CD4-positive, alpha-beta memory T cell (primary cell): Measurements from ENCODE around the gene TM9SF4. TPM values are rescaled to one million over a fixed set of nuclear protein-coding genes. Genes with fewer than 3 reads are reported as not detected.

Experiments used
- CTCF ChIA-PET: fragments of 350-600 bp; sonication (Branson Sonifier 250); formaldehyde crosslinking; loops from one replicate; lab custom pipeline; 2021; ENCODE audit warnings: inconsistent platforms; ENCODE audit not compliant: partially characterized antibody; lab: Charles Lee
- POLR2A ChIA-PET: fragments of 350-600 bp; sonication (Branson Sonifier 250); formaldehyde crosslinking; loops from one replicate; lab custom pipeline; 2021; ENCODE audit not compliant: partially characterized antibody; lab: Charles Lee
- DNase-seq, 5 donors: peaks; one replicate each; pipeline versions ENCODE4 v3.0.0 to v3.0.0-alpha.2; 2020 to 2022; ENCODE audit warnings: mixed read lengths in 1 of 5
- H3K27ac ChIP-seq: one replicate; pipeline ENCODE4 v1.7.0; 2013; ENCODE audit warnings: low read depth, low read length
- H3K27me3 ChIP-seq: 2 replicates; pipeline ENCODE4 v1.7.0; 2013; ENCODE audit warnings: mild to moderate bottlenecking, low read length, moderate library complexity; ENCODE audit not compliant: insufficient read depth
- H3K36me3 ChIP-seq: 2 replicates; pipeline ENCODE4 v1.7.0; 2013; ENCODE audit warnings: mild to moderate bottlenecking, low read length, moderate library complexity; ENCODE audit not compliant: insufficient read depth
- H3K4me1 ChIP-seq: 2 replicates; pipeline ENCODE4 v1.7.0; 2013; ENCODE audit warnings: mild to moderate bottlenecking, low read length, moderate library complexity; ENCODE audit not compliant: insufficient read depth
- H3K4me3 ChIP-seq, 2 donors: one replicate each; pipeline ENCODE4 v1.7.0; 2013; ENCODE audit warnings: low read length in 2 of 2, mild to moderate bottlenecking in 1 of 2
- H3K9me3 ChIP-seq, 2 donors: one replicate each; pipeline ENCODE4 v1.7.0; 2013; ENCODE audit warnings: low read length in 2 of 2, control low read depth in 1 of 2; ENCODE audit not compliant: control insufficient read depth in 1 of 2
- H3K27ac Mint-ChIP-seq, 7 donors: one replicate each; pipeline ENCODE4 v1.8.0; 2020 to 2021; ENCODE audit warnings: mixed read lengths in 7 of 7, mild to moderate bottlenecking in 6 of 7, inconsistent platforms in 3 of 7, moderate library complexity in 3 of 7
- H3K27me3 Mint-ChIP-seq, 2 donors: one replicate each; pipeline ENCODE4 v1.8.0; 2020 to 2021; ENCODE audit warnings: mixed read lengths in 2 of 2
- H3K36me3 Mint-ChIP-seq, 2 donors: one replicate each; pipeline ENCODE4 v1.8.0; 2020 to 2021; ENCODE audit warnings: mixed read lengths in 2 of 2, inconsistent platforms in 1 of 2, mild to moderate bottlenecking in 1 of 2
- H3K4me1 Mint-ChIP-seq, 4 donors: one replicate each; pipeline ENCODE4 v1.8.0; 2020 to 2021; ENCODE audit warnings: mixed read lengths in 4 of 4, mild to moderate bottlenecking in 1 of 4
- H3K4me3 Mint-ChIP-seq, 8 donors: one replicate each; pipeline ENCODE4 v1.8.0; 2020 to 2021; ENCODE audit warnings: mixed read lengths in 8 of 8, mild to moderate bottlenecking in 7 of 8, moderate library complexity in 6 of 8, inconsistent platforms in 3 of 8
- H3K9me3 Mint-ChIP-seq, 8 donors: one replicate each; pipeline ENCODE4 v1.8.0; 2020 to 2021; ENCODE audit warnings: mixed read lengths in 8 of 8, mild to moderate bottlenecking in 5 of 8, inconsistent platforms in 3 of 8, moderate library complexity in 1 of 8
- intact Hi-C: fragments of 100-400 bp; cut with micrococcal nuclease; formaldehyde crosslinking; loops from one replicate; pipeline ENCODE4 v1.15.1; 2023
- polyA plus RNA-seq, 2 donors: library from polyadenylated mRNA; unstranded; fragments of 300-500 nt; fragmentation: Illumina TruSeq; gene quantifications; one replicate each; pipeline ENCODE4 v1.2.3, GENCODE V29; 2021
- total RNA-seq, 2 experiments: library from RNA; stranded (reverse); gene quantifications; one replicate each; pipeline ENCODE4 v1.2.3, GENCODE V29; 2021

Gene TM9SF4
- total and polyA plus RNA-seq, 4 experiments from 2014 or later, result 33.4 to 40.7 (median 36.7) TPM

- ChIA-PET CTCF (no interaction called here), POLR2A (interaction anchor here (1.0 to 1.3 kb wide), 3 partner anchors 17 to 25 kb away, joined by 3 to 5 read pairs (median 3); no protein-coding TSS in a partner anchor)
- Histone ChIP-seq H3K4me1 (peaks cover 70% of the 10 kb centered on the region), H3K27ac (peak within 1 kb of the TSS; percentile 87), H3K4me3 (peak within 1 kb of the TSS; percentile 62 to 94), H3K36me3 (peaks cover 27% of the 10 kb centered on the region), H3K9me3 (no peaks in the 10 kb centered on the region), H3K27me3 (no peaks in the 10 kb centered on the region)
- H3K27ac Mint-ChIP-seq, result peak within 1 kb of the TSS; percentile 90 to 99 (median 97)
- H3K27me3 Mint-ChIP-seq, result no peaks in the 10 kb centered on the region
- H3K4me1 Mint-ChIP-seq, result peaks cover 62 to 76% (median 72%) of the 10 kb centered on the region in 4 donors
- intact Hi-C loops, result loop anchor here (2.0 to 5.0 kb wide), 5 partner anchors 17 to 279 kb away; partner anchors contain the start of genes KIF3B and TM9SF4
- peaks cover 12 to 42% of the 10 kb centered on the region in 2 donors for H3K36me3 Mint-ChIP-seq
- H3K9me3 Mint-ChIP-seq, result no peaks in the 10 kb centered on the region
- DNase-seq, result peak; percentile 84 to 91 (median 89)
- H3K4me3 Mint-ChIP-seq, result peak within 1 kb of the TSS; percentile 90 to 97 (median 95)
These were observed 98.3 kb downstream of the TM9SF4 start, which contains the start of the genes PLAGL2 and POFUT1 for GRCh38 chr20:32207626-32208498. PLAGL2 (minus strand) TSS chr20:32207743; CDS start chr20:32202178, 5,565 bp downstream. POFUT1 (plus strand) TSS chr20:32207880; CDS start chr20:32207942, 62 bp downstream.

GRCh38 chr20:32208499-32209154 lies 99.1 kb downstream of the TM9SF4 start:
- Histone ChIP-seq H3K36me3 (peaks cover 20% of the 10 kb centered on the region), H3K9me3 (no peaks in the 10 kb centered on the region), H3K27me3 (no peaks in the 10 kb centered on the region), H3K4me1 (peaks cover 63% of the 10 kb centered on the region), H3K27ac (peak overlapping the region; percentile 87), H3K4me3 (peak overlapping the region; percentile 62 to 94)
- H3K4me1 Mint-ChIP-seq, result peaks cover 54 to 69% (median 66%) of the 10 kb centered on the region in 4 donors
- H3K4me3 Mint-ChIP-seq, result peak overlapping the region; percentile 86 to 91 (median 88)
- ChIA-PET POLR2A (interaction anchor here (0.8 to 1.3 kb wide), 3 partner anchors 24 to 377 kb away, joined by 3 to 4 read pairs (median 3); partner anchors contain the start of gene NOL4L), CTCF (no interaction called here)
- H3K9me3 Mint-ChIP-seq, result no peaks in the 10 kb centered on the region
- peaks cover 12 to 36% of the 10 kb centered on the region in 2 donors for H3K36me3 Mint-ChIP-seq
- H3K27me3 Mint-ChIP-seq, result no peaks in the 10 kb centered on the region
- H3K27ac Mint-ChIP-seq, result peak overlapping the region; percentile 76 to 94 (median 89)
- intact Hi-C loops, result loop anchor here (5.0 kb wide), 2 partner anchors 39 to 279 kb away; no protein-coding TSS in a partner anchor
- DNase-seq, result no peak

GRCh38 chr20:32209850-32210605 lies 100.5 kb downstream of the TM9SF4 start:
- H3K4me1 Mint-ChIP-seq, result peaks cover 41 to 59% (median 55%) of the 10 kb centered on the region in 4 donors
- DNase-seq, result no peak
- peaks cover 18 to 40% of the 10 kb centered on the region in 2 donors for H3K36me3 Mint-ChIP-seq
- H3K9me3 Mint-ChIP-seq, result no peaks in the 10 kb centered on the region
- ChIA-PET CTCF (interaction anchor here (1.2 kb wide), 1 partner anchor 100 kb away, joined by 4 read pairs; the partner anchor contains the start of gene TM9SF4), POLR2A (no interaction called here)
- H3K4me3 Mint-ChIP-seq, result peak overlapping the region; percentile 3 to 89 (median 38)
- no peaks in the 10 kb centered on the region for H3K27me3 ChIP-seq
- H3K36me3 ChIP-seq, result peaks cover 24% of the 10 kb centered on the region
- peak overlapping the region in 5 of 7 donors; percentile 14 to 92 (median 83) for H3K27ac Mint-ChIP-seq
- no peaks in the 10 kb centered on the region for H3K9me3 ChIP-seq
- H3K4me3 ChIP-seq, result no peak overlapping the region
- H3K4me1 ChIP-seq, result peaks cover 49% of the 10 kb centered on the region
- no peak overlapping the region for H3K27ac ChIP-seq
- intact Hi-C loops, result loop anchor here (5.0 kb wide), 2 partner anchors 37 to 277 kb away; no protein-coding TSS in a partner anchor
- no peaks in the 10 kb centered on the region for H3K27me3 Mint-ChIP-seq

- peaks cover 28 to 66% of the 10 kb centered on the region in 2 donors for H3K36me3 Mint-ChIP-seq
- H3K36me3 ChIP-seq, result peaks cover 52% of the 10 kb centered on the region
These were observed 104.4 kb downstream of the TM9SF4 start for GRCh38 chr20:32213870-32214269.

GRCh38 chr20:32215147-32215546 lies 105.6 kb downstream of the TM9SF4 start:
- no peak overlapping the region for H3K27ac Mint-ChIP-seq
- Histone ChIP-seq H3K36me3 (peaks cover 53% of the 10 kb centered on the region), H3K4me1 (peaks cover 5% of the 10 kb centered on the region), H3K9me3 (no peaks in the 10 kb centered on the region), H3K27ac (no peak overlapping the region), H3K4me3 (no peak overlapping the region), H3K27me3 (no peaks in the 10 kb centered on the region)
- DNase-seq, result no peak
- CTCF ChIA-PET, result no interaction called here
- peaks cover 38 to 70% of the 10 kb centered on the region in 2 donors for H3K36me3 Mint-ChIP-seq
- H3K27me3 Mint-ChIP-seq, result no peaks in the 10 kb centered on the region
- H3K4me3 Mint-ChIP-seq, result no peak overlapping the region
- POLR2A ChIA-PET, result no interaction called here
- H3K9me3 Mint-ChIP-seq, result no peaks in the 10 kb centered on the region
- intact Hi-C loops, result no loop called here
- H3K4me1 Mint-ChIP-seq, result peaks cover 13 to 19% (median 18%) of the 10 kb centered on the region in 4 donors

More at GRCh38 chr20:32213870-32214269, 104.4 kb downstream of the TM9SF4 start:
- Mint-ChIP-seq H3K4me3 (no peak overlapping the region), H3K27ac (peak overlapping the region in 1 of 7 donors; percentile 31), H3K9me3 (no peaks in the 10 kb centered on the region), H3K4me1 (peaks cover 18 to 31% (median 28%) of the 10 kb centered on the region in 4 donors), H3K27me3 (no peaks in the 10 kb centered on the region)
- Histone ChIP-seq H3K4me1 (peaks cover 18% of the 10 kb centered on the region), H3K9me3 (no peaks in the 10 kb centered on the region), H3K27ac (no peak overlapping the region), H3K27me3 (no peaks in the 10 kb centered on the region), H3K4me3 (no peak overlapping the region)
- POLR2A ChIA-PET, result no interaction called here
- no peak for DNase-seq
- CTCF ChIA-PET, result no interaction called here
- intact Hi-C loops, result no loop called here

- no peak overlapping the region for H3K4me3 ChIP-seq
- DNase-seq, result no peak
- H3K4me3 Mint-ChIP-seq, result no peak overlapping the region
- H3K36me3 ChIP-seq, result peaks cover 52% of the 10 kb centered on the region
- H3K4me1 Mint-ChIP-seq, result peaks cover 11 to 15% (median 12%) of the 10 kb centered on the region in 4 donors
- H3K27ac Mint-ChIP-seq, result peak overlapping the region in 1 of 7 donors; percentile 4
- no peak overlapping the region for H3K27ac ChIP-seq
- ChIA-PET POLR2A (no interaction called here), CTCF (no interaction called here)
- no peaks in the 10 kb centered on the region for H3K9me3 Mint-ChIP-seq
- no peaks in the 10 kb centered on the region for H3K27me3 Mint-ChIP-seq
- intact Hi-C loops, result no loop called here
- H3K36me3 Mint-ChIP-seq, result peaks cover 35 to 69% of the 10 kb centered on the region in 2 donors
- no peaks in the 10 kb centered on the region for H3K27me3 ChIP-seq
- H3K9me3 ChIP-seq, result no peaks in the 10 kb centered on the region
- H3K4me1 ChIP-seq, result no peaks in the 10 kb centered on the region
These were observed 106.2 kb downstream of the TM9SF4 start for GRCh38 chr20:32215729-32216128.
